ENCODE results near the gene MTR. TPM values are rescaled to one million over a fixed set of nuclear protein-coding genes. Genes with fewer than 3 reads are reported as not detected.

MTR gene
- total RNA-seq, 1 experiment from 2014 or later: 15.3 TPM

GRCh38 chr1:236800002-236800620 is 5.0 kb downstream of the MTR start:
- peaks cover 5% of the 10 kb centered on the region for H3K27me3 ChIP-seq (ENCODE audit: control insufficient read depth, insufficient read depth, low read length)
- H3K36me3 ChIP-seq (replicated peaks; ENCODE audit: control insufficient read depth, insufficient read depth, low read length): no peaks in the 10 kb centered on the region
- H3K4me3 ChIP-seq (ENCODE audit: insufficient read depth, low read depth, low read length): no peak overlapping the region
- no peak for DNase-seq

GRCh38 chr1:236800623-236801022 is 5.5 kb downstream of the MTR start:
- Histone ChIP-seq H3K4me3 (ENCODE audit: insufficient read depth, low read depth, low read length) (no peak overlapping the region), H3K36me3 (replicated peaks; ENCODE audit: control insufficient read depth, insufficient read depth, low read length) (no peaks in the 10 kb centered on the region), H3K27me3 (ENCODE audit: control insufficient read depth, insufficient read depth, low read length) (peaks cover 4% of the 10 kb centered on the region)
- DNase-seq: no peak

GRCh38 chr1:236802264-236802663 is 7.2 kb downstream of the MTR start:
- DNase-seq: no peak
- H3K4me3 ChIP-seq (ENCODE audit: insufficient read depth, low read depth, low read length): no peak overlapping the region
- H3K27me3 ChIP-seq (ENCODE audit: control insufficient read depth, insufficient read depth, low read length): no peaks in the 10 kb centered on the region
- H3K36me3 ChIP-seq (replicated peaks; ENCODE audit: control insufficient read depth, insufficient read depth, low read length): no peaks in the 10 kb centered on the region

- DNase-seq: no peak
- Histone ChIP-seq H3K36me3 (replicated peaks; ENCODE audit: control insufficient read depth, insufficient read depth, low read length) (peaks cover 1% of the 10 kb centered on the region), H3K4me3 (ENCODE audit: insufficient read depth, low read depth, low read length) (no peak overlapping the region), H3K27me3 (ENCODE audit: control insufficient read depth, insufficient read depth, low read length) (no peaks in the 10 kb centered on the region)
Measured at GRCh38 chr1:236806634-236807033, 11.5 kb downstream of the MTR start.

- no peak for DNase-seq
- no peak overlapping the region for H3K4me3 ChIP-seq (ENCODE audit: insufficient read depth, low read depth, low read length)
- peaks cover 1% of the 10 kb centered on the region for H3K36me3 ChIP-seq (replicated peaks; ENCODE audit: control insufficient read depth, insufficient read depth, low read length)
- no peaks in the 10 kb centered on the region for H3K27me3 ChIP-seq (ENCODE audit: control insufficient read depth, insufficient read depth, low read length)
Measured at GRCh38 chr1:236808005-236808404, 12.9 kb downstream of the MTR start.

GRCh38 chr1:236808564-236809130 is 13.6 kb downstream of the MTR start:
- Histone ChIP-seq H3K4me3 (ENCODE audit: insufficient read depth, low read depth, low read length) (no peak overlapping the region), H3K36me3 (replicated peaks; ENCODE audit: control insufficient read depth, insufficient read depth, low read length) (peaks cover 1% of the 10 kb centered on the region), H3K27me3 (ENCODE audit: control insufficient read depth, insufficient read depth, low read length) (no peaks in the 10 kb centered on the region)
- no peak for DNase-seq

- no peak for DNase-seq
- Histone ChIP-seq H3K36me3 (replicated peaks; ENCODE audit: control insufficient read depth, insufficient read depth, low read length) (peaks cover 4% of the 10 kb centered on the region), H3K27me3 (ENCODE audit: control insufficient read depth, insufficient read depth, low read length) (no peaks in the 10 kb centered on the region), H3K4me3 (ENCODE audit: insufficient read depth, low read depth, low read length) (no peak overlapping the region)
Measured at GRCh38 chr1:236809148-236809547, 14.1 kb downstream of the MTR start.

GRCh38 chr1:236810018-236810417 is 14.9 kb downstream of the MTR start:
- H3K36me3 ChIP-seq (replicated peaks; ENCODE audit: control insufficient read depth, insufficient read depth, low read length): peaks cover 4% of the 10 kb centered on the region
- DNase-seq: no peak
- H3K27me3 ChIP-seq (ENCODE audit: control insufficient read depth, insufficient read depth, low read length): no peaks in the 10 kb centered on the region
- no peak overlapping the region for H3K4me3 ChIP-seq (ENCODE audit: insufficient read depth, low read depth, low read length)

- no peak for DNase-seq
- Histone ChIP-seq H3K4me3 (ENCODE audit: insufficient read depth, low read depth, low read length) (no peak overlapping the region), H3K27me3 (ENCODE audit: control insufficient read depth, insufficient read depth, low read length) (no peaks in the 10 kb centered on the region), H3K36me3 (replicated peaks; ENCODE audit: control insufficient read depth, insufficient read depth, low read length) (peaks cover 9% of the 10 kb centered on the region)
Measured at GRCh38 chr1:236812334-236813030, 17.4 kb downstream of the MTR start.

GRCh38 chr1:236815941-236816340 is 20.8 kb downstream of the MTR start:
- DNase-seq: no peak
- Histone ChIP-seq H3K27me3 (ENCODE audit: control insufficient read depth, insufficient read depth, low read length) (no peaks in the 10 kb centered on the region), H3K36me3 (replicated peaks; ENCODE audit: control insufficient read depth, insufficient read depth, low read length) (peaks cover 11% of the 10 kb centered on the region), H3K4me3 (ENCODE audit: insufficient read depth, low read depth, low read length) (no peak overlapping the region)

- H3K36me3 ChIP-seq (replicated peaks; ENCODE audit: control insufficient read depth, insufficient read depth, low read length): peaks cover 8% of the 10 kb centered on the region
- DNase-seq: no peak
- no peaks in the 10 kb centered on the region for H3K27me3 ChIP-seq (ENCODE audit: control insufficient read depth, insufficient read depth, low read length)
- H3K4me3 ChIP-seq (ENCODE audit: insufficient read depth, low read depth, low read length): no peak overlapping the region
Measured at GRCh38 chr1:236819856-236820255, 24.8 kb downstream of the MTR start.

GRCh38 chr1:236821091-236821627 is 26.1 kb downstream of the MTR start:
- DNase-seq: no peak
- no peaks in the 10 kb centered on the region for H3K27me3 ChIP-seq (ENCODE audit: control insufficient read depth, insufficient read depth, low read length)
- no peak overlapping the region for H3K4me3 ChIP-seq (ENCODE audit: insufficient read depth, low read depth, low read length)
- peaks cover 5% of the 10 kb centered on the region for H3K36me3 ChIP-seq (replicated peaks; ENCODE audit: control insufficient read depth, insufficient read depth, low read length)

- no peak for DNase-seq
- no peaks in the 10 kb centered on the region for H3K27me3 ChIP-seq (ENCODE audit: control insufficient read depth, insufficient read depth, low read length)
- peaks cover 3% of the 10 kb centered on the region for H3K36me3 ChIP-seq (replicated peaks; ENCODE audit: control insufficient read depth, insufficient read depth, low read length)
- H3K4me3 ChIP-seq (ENCODE audit: insufficient read depth, low read depth, low read length): no peak overlapping the region
Measured at GRCh38 chr1:236823559-236823958, 28.5 kb downstream of the MTR start.

- peaks cover 1% of the 10 kb centered on the region; the same call in 1 of the 2 replicates for H3K36me3 ChIP-seq (replicated peaks; ENCODE audit: control insufficient read depth, insufficient read depth, low read length)
- no peak for DNase-seq
- H3K27me3 ChIP-seq (ENCODE audit: control insufficient read depth, insufficient read depth, low read length): no peaks in the 10 kb centered on the region
- no peak overlapping the region for H3K4me3 ChIP-seq (ENCODE audit: insufficient read depth, low read depth, low read length)
Measured at GRCh38 chr1:236829085-236829484, 34.0 kb downstream of the MTR start.

GRCh38 chr1:236830116-236830515 is 35.0 kb downstream of the MTR start:
- no peaks in the 10 kb centered on the region for H3K27me3 ChIP-seq (ENCODE audit: control insufficient read depth, insufficient read depth, low read length)
- DNase-seq: no peak
- H3K36me3 ChIP-seq (replicated peaks; ENCODE audit: control insufficient read depth, insufficient read depth, low read length): peaks cover 2% of the 10 kb centered on the region
- no peak overlapping the region for H3K4me3 ChIP-seq (ENCODE audit: insufficient read depth, low read depth, low read length)
